GM23338 (cell line): ENCODE data around the gene SLC6A11. TPM values are rescaled to one million over a fixed set of nuclear protein-coding genes. Genes with fewer than 3 reads are reported as not detected.

Experiments
- ATAC-seq: fragments of 200-7000 bp; cut with Tn5 transposase; 3 replicates; pipeline ENCODE4 v1.9.1; 2020
- DNase-seq: peaks from one replicate; pipeline ENCODE4 v3.0.0-alpha.2; 2015; ENCODE audit warnings: low spot score
- H2AFZ ChIP-seq: fragments of 200-600 bp; sonication (generic); 2 replicates; pipeline ENCODE4 v1.8.0; 2016; ENCODE audit warnings: antibody characterized with exemption, mild to moderate bottlenecking, moderate library complexity
- H3F3A ChIP-seq: fragments of 200-600 bp; sonication (generic); replicated peaks from 2 replicates; pipeline ENCODE4 v1.8.0; 2017; ENCODE audit warnings: antibody characterized with exemption, mixed run types, low read depth
- H3K27ac ChIP-seq: fragments of 200-600 bp; sonication (generic); 2 replicates; pipeline ENCODE4 v1.6.1; 2016; ENCODE audit warnings: low read depth
- H3K27me3 ChIP-seq: fragments of 200-600 bp; sonication (generic); 2 replicates; pipeline ENCODE4 v1.8.0; 2016; ENCODE audit warnings: mild to moderate bottlenecking, mixed run types, moderate library complexity; ENCODE audit not compliant: insufficient read depth
- H3K36me3 ChIP-seq: fragments of 200-600 bp; sonication (generic); 2 replicates; pipeline ENCODE4 v1.8.0; 2016; ENCODE audit warnings: mild to moderate bottlenecking; ENCODE audit not compliant: insufficient read depth
- H3K4me1 ChIP-seq: fragments of 200-600 bp; sonication (generic); 2 replicates; pipeline ENCODE4 v1.8.0; 2016; ENCODE audit warnings: mild to moderate bottlenecking, moderate library complexity; ENCODE audit not compliant: insufficient read depth
- H3K4me2 ChIP-seq: fragments of 200-600 bp; sonication (generic); 2 replicates; pipeline ENCODE4 v1.7.1; 2017; ENCODE audit warnings: mixed run types
- H3K4me3 ChIP-seq: fragments of 200-600 bp; sonication (generic); 2 replicates; pipeline ENCODE4 v1.6.1; 2016; ENCODE audit warnings: mixed run types
- H3K79me2 ChIP-seq: fragments of 200-600 bp; sonication (generic); replicated peaks from 2 replicates; pipeline ENCODE4 v1.8.0; 2017; ENCODE audit warnings: mild to moderate bottlenecking; ENCODE audit not compliant: insufficient read depth
- H3K9me2 ChIP-seq: fragments of 200-600 bp; sonication (generic); 2 replicates; pipeline ENCODE4 v1.8.0; 2017; ENCODE audit not compliant: insufficient read depth
- H4K20me1 ChIP-seq: fragments of 200-600 bp; sonication (generic); replicated peaks from 2 replicates; pipeline ENCODE4 v1.8.0; 2017; ENCODE audit warnings: mild to moderate bottlenecking; ENCODE audit not compliant: insufficient read depth
- H3K27ac Mint-ChIP-seq: 2 replicates; pipeline ENCODE4 v1.8.0; 2020; ENCODE audit warnings: inconsistent platforms, mild to moderate bottlenecking, moderate library complexity, mixed read lengths
- H3K27me3 Mint-ChIP-seq: 3 replicates; pipeline ENCODE4 v1.8.0; 2022; ENCODE audit warnings: low read depth, mild to moderate bottlenecking, moderate library complexity, mixed read lengths, inconsistent platforms; ENCODE audit not compliant: insufficient read depth, poor library complexity
- H3K36me3 Mint-ChIP-seq: 3 replicates; pipeline ENCODE4 v1.8.0; 2021; ENCODE audit warnings: low read depth, mild to moderate bottlenecking, inconsistent platforms, moderate library complexity, mixed read lengths
- H3K4me1 Mint-ChIP-seq: 3 replicates; pipeline ENCODE4 v1.8.0; 2020; ENCODE audit warnings: mild to moderate bottlenecking, inconsistent platforms, mixed read lengths
- H3K4me3 Mint-ChIP-seq: 3 replicates; pipeline ENCODE4 v1.8.0; 2021; ENCODE audit warnings: moderate library complexity, mild to moderate bottlenecking, inconsistent platforms, mixed read lengths
- H3K9me3 Mint-ChIP-seq: 3 replicates; pipeline ENCODE4 v1.8.0; 2020; ENCODE audit warnings: moderate library complexity, mild to moderate bottlenecking, inconsistent platforms, mixed read lengths
- CTCF ChIP-seq, 2 experiments: fragments of 200-600 bp in 1 of 2; sonication (generic) in 1 of 2; conservative IDR thresholded peaks; 2 replicates each; pipeline versions ENCODE4 v1.5.1 to v1.6.1; 2016 to 2017; ENCODE audit warnings: antibody characterized with exemption in 2 of 2, low read depth in 2 of 2, mild to moderate bottlenecking in 2 of 2, moderate library complexity in 1 of 2
- POLR2AphosphoS5 ChIP-seq: IDR thresholded peaks from 2 replicates; pipeline ENCODE4 v1.6.1; 2016; ENCODE audit warnings: antibody characterized with exemption, low read depth
- REST ChIP-seq: IDR thresholded peaks from one replicate; pipeline ENCODE4 v1.6.1; 2018; ENCODE audit warnings: antibody characterized with exemption; ENCODE audit not compliant: unreplicated experiment
- ZNF114 ChIP-seq: fragments of 250-450 bp; sonication (Bioruptor Pico); IDR thresholded peaks from 2 replicates; pipeline ENCODE4 v1.5.0; 2020; ENCODE audit warnings: mild to moderate bottlenecking, moderate library complexity
- ZNF462 ChIP-seq: fragments of 250-450 bp; sonication (Bioruptor Pico); IDR thresholded peaks from 2 replicates; pipeline ENCODE4 v1.5.0; 2020; ENCODE audit warnings: mild to moderate bottlenecking, moderate library complexity
- polyA plus RNA-seq: library from polyadenylated mRNA; unstranded; fragments of >200 nt; fragmentation: Nextera tagmentation; extraction: Ambion mirVana; gene quantifications from 2 replicates; pipeline ENCODE4 v1.2.1, GENCODE V29; 2016
- total RNA-seq: library from RNA; depleted of rRNA; stranded (reverse); fragments of >200 nt; shearing (Covaris generic); gene quantifications from 2 replicates; pipeline ENCODE4 v1.2.3, GENCODE V29; 2014

Gene SLC6A11
- total and polyA plus RNA-seq, 2 experiments from 2014 or later, result 0.47 to 1.1 TPM

GRCh38 chr3:10770547-10770946 lies 45.5 kb upstream of the SLC6A11 start:
- Mint-ChIP-seq H3K9me3 (no peaks in the 10 kb centered on the region), H3K27ac (no peak overlapping the region), H3K4me1 (0 out of 3 replicates have a peak, but pooled peaks cover 2% of the 10 kb centered on the region), H3K36me3 (no peaks in the 10 kb centered on the region), H3K4me3 (no peak overlapping the region), H3K27me3 (peaks cover 8% of the 10 kb centered on the region)
- no peaks in the 10 kb centered on the region for H3F3A ChIP-seq
- no peaks in the 10 kb centered on the region for H3K27me3 ChIP-seq
- H4K20me1 ChIP-seq, result no peaks in the 10 kb centered on the region
- no peak for ATAC-seq
- no peaks in the 10 kb centered on the region for H3K79me2 ChIP-seq
- no peak for TF ChIP-seq CTCF (conservative IDR thresholded peaks at IDR 0.05; ENCODE audit: low read depth in 2 of 2)
- TF ChIP-seq ZNF462, result no peak
- no peak for TF ChIP-seq POLR2AphosphoS5
- no peak for TF ChIP-seq ZNF114
- TF ChIP-seq REST, result no peak
- no peak for DNase-seq
- H3K9me2 ChIP-seq, result no peaks in the 10 kb centered on the region
- H3K27ac ChIP-seq, result no peak overlapping the region
- H3K4me3 ChIP-seq, result no peak overlapping the region
- H3K4me1 ChIP-seq, result no peaks in the 10 kb centered on the region
- no peak overlapping the region for H3K4me2 ChIP-seq
- no peaks in the 10 kb centered on the region for H3K36me3 ChIP-seq
- no peak overlapping the region for H2AFZ ChIP-seq
